Endothelial cell of umbilical vein (primary cell): ENCODE results near the gene GNAO1. TPM values are rescaled to one million over a fixed set of nuclear protein-coding genes. Genes with fewer than 3 reads are reported as not detected.

Experiments used
- BruUV-seq: library from RNA; stranded (reverse); fragments of 400-500 nt; replicated peaks from 2 replicates; lab custom pipeline; 2021; lab: Mats Ljungman, UMichigan
- CTCF ChIA-PET: fragments of 300-600, 350-600 bp; sonication (Branson Sonifier 250); formaldehyde crosslinking; loops from one replicate; lab custom pipeline; 2021; ENCODE audit warnings: antibody characterized with exemption, inconsistent platforms; lab: Charles Lee
- POLR2A ChIA-PET: fragments of 300-600, 350-600 bp; sonication (Branson Sonifier 250); formaldehyde crosslinking; loops from one replicate; lab custom pipeline; 2021; ENCODE audit warnings: antibody characterized with exemption, inconsistent platforms; lab: Charles Lee
- DNase-seq: peaks from one replicate; pipeline ENCODE4 v3.0.0-alpha.2; 2011; ENCODE audit warnings: low read depth, low spot score
- FAIRE-seq: peaks from 2 replicates; lab custom pipeline; 2011; peaks lifted over from hg19 to GRCh38; lab: Jason Lieb, UNC
- H2AFZ ChIP-seq: 2 replicates; pipeline ENCODE4 v1.6.0; 2012; ENCODE audit warnings: low read depth, low read length, control low read depth, inconsistent platforms
- H3K27ac ChIP-seq: 2 replicates; pipeline ENCODE4 v1.5.1; 2011; ENCODE audit warnings: low read depth, mild to moderate bottlenecking, control low read depth, low read length, moderate library complexity; ENCODE audit not compliant: insufficient read depth
- H3K27me3 ChIP-seq, 2 experiments: 2 replicates each; pipeline versions ENCODE4 v1.6.0 to v1.6.1; 2011; ENCODE audit warnings: low read length in 2 of 2, mixed read lengths in 1 of 2; ENCODE audit not compliant: control insufficient read depth in 2 of 2, insufficient read depth in 2 of 2
- H3K36me3 ChIP-seq, 2 experiments: 2 replicates in 1 of 2; 3 replicates in 1 of 2; pipeline ENCODE4 v1.5.1; 2011; ENCODE audit warnings: low read length in 2 of 2, mild to moderate bottlenecking in 1 of 2, moderate library complexity in 1 of 2; ENCODE audit not compliant: control insufficient read depth in 2 of 2, insufficient read depth in 2 of 2; ENCODE audit errors: extremely low read depth in 1 of 2
- H3K4me1 ChIP-seq: 3 replicates; pipeline ENCODE4 v1.5.1; 2011; ENCODE audit warnings: mild to moderate bottlenecking, low read length; ENCODE audit not compliant: control insufficient read depth, insufficient read depth; ENCODE audit errors: extremely low read depth
- H3K4me2 ChIP-seq: 2 replicates; pipeline ENCODE4 v1.6.1; 2011; ENCODE audit warnings: low read length, control low read depth, mixed read lengths; ENCODE audit not compliant: insufficient read depth
- H3K4me3 ChIP-seq, 3 experiments: fragments of 200-600 bp in 1 of 3; sonication (generic), shearing (Covaris generic) in 1 of 3; replicated peaks in 1 of 3; 2 replicates each; pipeline ENCODE4 v1.5.1; 2011 to 2016; ENCODE audit warnings: control low read depth in 3 of 3, low read length in 3 of 3, mild to moderate bottlenecking in 2 of 3, inconsistent platforms in 1 of 3, low read depth in 1 of 3, moderate library complexity in 1 of 3; ENCODE audit not compliant: insufficient read depth in 1 of 3
- H3K79me2 ChIP-seq: 2 replicates; pipeline ENCODE4 v1.6.0; 2012; ENCODE audit warnings: low read length, inconsistent platforms; ENCODE audit not compliant: control insufficient read depth, insufficient read depth
- H3K9ac ChIP-seq: replicated peaks from 2 replicates; pipeline ENCODE3; 2011; ENCODE audit warnings: low read length, control low read depth; ENCODE audit not compliant: insufficient read depth; ENCODE audit errors: extremely low read depth
- H3K9me1 ChIP-seq: replicated peaks from 3 replicates; pipeline ENCODE4 v1.6.0; 2011; ENCODE audit warnings: mild to moderate bottlenecking, low read length; ENCODE audit not compliant: control insufficient read depth, insufficient read depth; ENCODE audit errors: extremely low read depth
- H3K9me3 ChIP-seq: replicated peaks from 2 replicates; pipeline ENCODE4 v1.5.1; 2012; ENCODE audit warnings: low read length, inconsistent platforms; ENCODE audit not compliant: control insufficient read depth, insufficient read depth
- H4K20me1 ChIP-seq: replicated peaks from 2 replicates; pipeline ENCODE3; 2011; ENCODE audit warnings: mild to moderate bottlenecking, low read length; ENCODE audit not compliant: control insufficient read depth, insufficient read depth; ENCODE audit errors: extremely low read depth
- CTCF ChIP-seq, 2 donors: IDR thresholded peaks; 1 replicate in 1 of 2; 2 replicates in 1 of 2; pipeline ENCODE4 v1.5.1; 2011; ENCODE audit warnings: low read length in 2 of 2, mild to moderate bottlenecking in 2 of 2, moderate library complexity in 2 of 2, control low read depth in 1 of 2, inconsistent platforms in 1 of 2, low read depth in 1 of 2; ENCODE audit not compliant: insufficient read depth in 1 of 2; ENCODE audit errors: extremely low read depth in 1 of 2
- EZH2 ChIP-seq: IDR thresholded peaks from 2 replicates; pipeline ENCODE4 v1.6.1; 2012; ENCODE audit warnings: borderline replicate concordance, low read depth, mild to moderate bottlenecking, moderate library complexity, low read length, inconsistent platforms; ENCODE audit not compliant: severe bottlenecking
- FOS ChIP-seq: IDR thresholded peaks from 2 replicates; pipeline ENCODE4 v1.6.1; 2011; ENCODE audit warnings: mild to moderate bottlenecking, low read length, moderate library complexity, borderline replicate concordance; ENCODE audit not compliant: insufficient read depth
- GATA2 ChIP-seq: IDR thresholded peaks from 2 replicates; pipeline ENCODE4 v1.7.0; 2011; ENCODE audit warnings: low read depth, mild to moderate bottlenecking, moderate library complexity, mixed read lengths, low read length; ENCODE audit not compliant: insufficient read length, insufficient read depth
- JUN ChIP-seq: IDR thresholded peaks from 2 replicates; pipeline ENCODE4 v1.6.1; 2011; ENCODE audit warnings: borderline replicate concordance, low read depth; ENCODE audit not compliant: insufficient read length, insufficient read depth
- MYC ChIP-seq: IDR thresholded peaks from one replicate; pipeline ENCODE4 v1.6.1; 2011; ENCODE audit warnings: mild to moderate bottlenecking, low read depth, low read length
- POLR2A ChIP-seq: IDR thresholded peaks from 2 replicates; pipeline ENCODE4 v1.6.1; 2012; ENCODE audit warnings: low read depth, mild to moderate bottlenecking, control low read depth, low read length
- POLR2AphosphoS5 ChIP-seq: IDR thresholded peaks from 2 replicates; pipeline ENCODE4 v1.6.1; 2012; ENCODE audit warnings: low read depth, mild to moderate bottlenecking, control low read depth, low read length, moderate library complexity; ENCODE audit not compliant: insufficient read depth
- dilution Hi-C: fragments of 300-500 bp; cut with MboI; formaldehyde crosslinking; loops from one replicate; pipeline ENCODE4 v1.15.0; 2019; ENCODE audit warnings: low sequenced_read_pairs; ENCODE audit not compliant: extremely low pct_ligation_motif_present
- intact Hi-C: fragments of 100-400 bp; cut with micrococcal nuclease; formaldehyde crosslinking; loops from one replicate; pipeline ENCODE4 v1.10.0; 2022
- polyA plus RNA-seq, 4 experiments: library from polyadenylated mRNA; depleted of rRNA in 3 of 4; stranded (reverse) in 3 of 4; unstranded in 1 of 4; fragments of >200 nt; gene quantifications; 2 replicates each; pipeline versions ENCODE4 v1.2.1 to v1.2.3, GENCODE V29; 2011 to 2012; ENCODE audit warnings: missing spikeins in 1 of 4
- total RNA-seq: library from RNA; stranded (reverse); gene quantifications from 2 replicates; pipeline ENCODE4 v1.2.3, GENCODE V29; 2021
- TF ChIP-seq, protein P1 (sequence below): IDR thresholded peaks from 2 replicates; pipeline ENCODE4 v1.6.1; 2011; ENCODE audit not compliant: insufficient read depth, insufficient read length

Gene GNAO1
- total and polyA plus RNA-seq, 2 donors (not counting 3 experiments of a cell fraction or from before 2014, with no cell fraction given), result not detected

DNA sequence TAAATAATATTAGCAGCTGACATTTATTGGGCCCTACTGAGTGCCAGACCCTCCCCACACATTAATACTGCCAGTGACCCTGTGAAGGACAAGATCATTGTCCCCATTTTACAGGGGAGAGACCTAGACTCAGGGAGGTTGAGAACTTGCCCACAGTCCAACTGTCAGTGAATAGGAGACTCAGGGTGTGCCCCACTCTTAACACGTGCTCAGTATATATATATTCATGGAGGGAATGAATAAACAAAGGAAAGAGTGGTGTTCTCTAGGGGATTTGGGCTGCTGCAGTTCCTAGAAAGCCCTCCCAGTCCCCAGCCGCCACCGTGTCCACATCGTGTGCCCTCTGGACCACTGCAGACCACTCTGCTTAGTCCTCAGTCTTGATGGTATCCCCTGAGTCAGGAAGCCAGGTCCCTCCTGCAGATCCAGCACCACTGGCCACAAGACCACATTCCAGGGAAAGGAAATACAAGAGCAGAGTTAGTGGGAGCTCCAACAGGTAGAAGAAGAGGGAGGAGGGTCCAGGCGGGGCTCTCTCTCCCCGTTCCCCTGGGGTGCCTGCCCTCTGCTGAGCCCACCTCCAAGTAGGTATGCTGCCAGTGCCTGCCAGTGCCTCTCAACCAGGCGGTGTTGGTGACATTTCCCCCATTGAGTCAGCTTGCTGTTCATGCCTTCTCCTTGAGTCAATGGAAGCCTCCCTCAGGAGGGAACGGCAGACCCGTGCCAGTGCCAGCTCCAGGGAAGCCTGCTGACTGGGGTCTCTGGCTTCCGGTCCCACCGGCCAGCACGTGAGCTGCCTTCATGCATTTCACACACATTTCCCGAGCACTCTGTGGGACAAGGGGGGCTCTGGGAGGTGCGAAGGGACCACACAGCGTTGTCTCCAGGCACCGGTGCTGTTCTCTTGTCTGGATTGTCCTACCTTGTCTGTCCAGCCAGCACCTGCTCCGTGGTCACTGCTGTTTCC is 75.6 kb downstream of the GNAO1 start:
- intact Hi-C loops (no loop called here), dilution Hi-C loops (no loop called here)
- POLR2A ChIA-PET, result no interaction called here
- no peak for FAIRE-seq
- no peak overlapping the region for H3K4me2 ChIP-seq
- no peaks in the 10 kb centered on the region for H4K20me1 ChIP-seq
- H2AFZ ChIP-seq, result no peak overlapping the region
- no peaks in the 10 kb centered on the region for H3K79me2 ChIP-seq
- no peak overlapping the region for H3K4me3 ChIP-seq
- no peaks in the 10 kb centered on the region for H3K9me3 ChIP-seq
- no peaks in the 10 kb centered on the region for H3K27me3 ChIP-seq
- no peak overlapping the region for H3K9ac ChIP-seq
- CTCF ChIA-PET, result no interaction called here
- DNase-seq, result no peak
- TF ChIP-seq EZH2 (no peak), FOS (no peak), POLR2A (no peak), GATA2 (no peak), POLR2AphosphoS5 (no peak), JUN (no peak), MYC (no peak), CTCF (IDR thresholded peaks at IDR 0.05; ENCODE audit: extremely low read depth in 1 of 2, insufficient read depth in 1 of 2, low read depth in 1 of 2, low read length in 2 of 2) (no peak)
- TF ChIP-seq, protein P1, sequence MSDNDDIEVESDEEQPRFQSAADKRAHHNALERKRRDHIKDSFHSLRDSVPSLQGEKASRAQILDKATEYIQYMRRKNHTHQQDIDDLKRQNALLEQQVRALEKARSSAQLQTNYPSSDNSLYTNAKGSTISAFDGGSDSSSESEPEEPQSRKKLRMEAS, result no peak
- no peaks in the 10 kb centered on the region for H3K9me1 ChIP-seq
- H3K4me1 ChIP-seq, result no peaks in the 10 kb centered on the region
- H3K27ac ChIP-seq, result no peak overlapping the region
- no TSS peak for BruUV-seq
- H3K36me3 ChIP-seq, result no peaks in the 10 kb centered on the region
